ENCODE data around the gene TMIGD3.

TMIGD3 gene

DNA sequence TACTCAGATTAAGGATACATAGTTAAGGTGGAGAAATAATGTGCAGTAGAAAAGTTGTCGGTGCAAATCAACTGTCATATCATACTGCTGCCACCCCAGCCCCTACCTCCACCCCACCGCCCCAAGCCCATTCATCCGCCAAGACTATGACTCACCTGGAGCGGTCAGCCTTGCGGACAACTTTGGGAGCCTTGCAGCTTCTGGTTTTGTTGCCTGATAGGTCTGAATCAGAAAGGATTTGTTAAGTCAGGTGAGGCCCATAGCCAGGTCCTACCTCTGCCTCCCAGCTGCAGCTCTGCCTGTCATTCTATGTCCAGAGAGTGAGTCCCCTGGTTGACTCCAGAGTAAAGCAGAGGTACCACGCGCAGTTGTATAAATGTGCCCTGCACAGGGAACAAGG is 17.0 kb downstream of the TMIGD3 start:
- H3K4me3 ChIP-seq (ENCODE audit: low read depth, low read length) = no peak overlapping the region
- in situ Hi-C loops (cut with HindIII; ENCODE audit: low sequenced_read_pairs) = no loop called here
- DNase-seq (ENCODE audit: low read depth, low spot score) = no peak
- TF ChIP-seq, protein P1, sequence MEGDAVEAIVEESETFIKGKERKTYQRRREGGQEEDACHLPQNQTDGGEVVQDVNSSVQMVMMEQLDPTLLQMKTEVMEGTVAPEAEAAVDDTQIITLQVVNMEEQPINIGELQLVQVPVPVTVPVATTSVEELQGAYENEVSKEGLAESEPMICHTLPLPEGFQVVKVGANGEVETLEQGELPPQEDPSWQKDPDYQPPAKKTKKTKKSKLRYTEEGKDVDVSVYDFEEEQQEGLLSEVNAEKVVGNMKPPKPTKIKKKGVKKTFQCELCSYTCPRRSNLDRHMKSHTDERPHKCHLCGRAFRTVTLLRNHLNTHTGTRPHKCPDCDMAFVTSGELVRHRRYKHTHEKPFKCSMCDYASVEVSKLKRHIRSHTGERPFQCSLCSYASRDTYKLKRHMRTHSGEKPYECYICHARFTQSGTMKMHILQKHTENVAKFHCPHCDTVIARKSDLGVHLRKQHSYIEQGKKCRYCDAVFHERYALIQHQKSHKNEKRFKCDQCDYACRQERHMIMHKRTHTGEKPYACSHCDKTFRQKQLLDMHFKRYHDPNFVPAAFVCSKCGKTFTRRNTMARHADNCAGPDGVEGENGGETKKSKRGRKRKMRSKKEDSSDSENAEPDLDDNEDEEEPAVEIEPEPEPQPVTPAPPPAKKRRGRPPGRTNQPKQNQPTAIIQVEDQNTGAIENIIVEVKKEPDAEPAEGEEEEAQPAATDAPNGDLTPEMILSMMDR (IDR thresholded peaks at IDR 0.05; ENCODE audit: low read depth, low read length) = no peak

DNA sequence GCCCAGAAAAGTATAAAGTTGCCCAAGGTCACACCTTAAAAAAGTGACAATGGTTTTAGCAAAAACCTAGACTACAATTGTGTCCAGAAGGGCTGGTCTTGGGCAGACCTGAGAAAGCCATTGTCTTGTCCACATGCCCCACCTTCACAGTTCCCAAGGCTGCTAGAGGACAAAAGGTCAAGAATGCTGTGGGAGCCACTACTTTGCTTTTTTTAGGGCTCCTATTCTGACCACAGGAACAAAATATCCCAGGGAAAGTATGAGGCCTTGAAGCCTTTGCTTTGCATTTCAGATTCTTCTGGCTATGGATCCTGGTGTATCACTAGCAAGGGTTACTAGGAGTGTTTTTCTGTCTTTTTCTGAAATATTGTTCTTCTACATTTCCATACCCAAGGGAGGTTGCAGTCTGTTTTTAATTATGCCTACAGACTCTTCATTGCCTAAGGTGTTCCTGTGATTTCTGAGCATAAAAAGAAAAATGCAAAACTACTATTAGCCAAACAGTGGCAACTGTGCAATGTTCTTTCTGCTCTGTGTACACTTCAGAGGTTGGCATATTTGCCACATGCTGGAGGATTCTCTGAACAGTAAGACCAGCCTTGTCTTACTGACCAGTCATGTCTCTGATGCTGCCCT is 18.9 kb downstream of the TMIGD3 start:
- H3K4me3 ChIP-seq (ENCODE audit: low read depth, low read length) = no peak overlapping the region
- TF ChIP-seq, protein P1 (IDR thresholded peaks at IDR 0.05; ENCODE audit: low read depth, low read length) = no peak
- in situ Hi-C loops (cut with HindIII; ENCODE audit: low sequenced_read_pairs) = no loop called here
- no peak for DNase-seq (ENCODE audit: low read depth, low spot score)

DNA sequence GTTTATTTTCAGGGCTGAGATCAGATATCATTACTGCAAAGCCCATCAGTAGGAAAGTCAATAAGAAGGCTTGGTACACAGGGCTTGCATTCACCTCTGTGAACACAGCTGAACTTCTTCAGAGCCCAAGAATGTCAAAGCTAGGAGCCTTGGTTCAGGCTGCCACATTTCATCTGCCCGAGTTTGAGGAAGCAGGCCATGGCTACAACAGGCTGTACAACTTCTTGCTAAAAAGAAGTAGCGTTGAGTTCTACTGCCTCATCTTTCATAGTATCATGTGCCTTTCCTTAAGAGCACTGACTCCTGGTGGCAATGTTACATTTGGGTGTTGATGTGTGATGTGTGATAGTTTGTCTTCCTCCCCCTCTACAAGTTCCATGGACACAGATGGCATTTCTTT is 19.6 kb downstream of the TMIGD3 start:
- H3K4me3 ChIP-seq (ENCODE audit: low read depth, low read length) = no peak overlapping the region
- in situ Hi-C loops (cut with HindIII; ENCODE audit: low sequenced_read_pairs) = no loop called here
- TF ChIP-seq, protein P1 (IDR thresholded peaks at IDR 0.05; ENCODE audit: low read depth, low read length) = no peak
- DNase-seq (ENCODE audit: low read depth, low spot score) = no peak

DNA sequence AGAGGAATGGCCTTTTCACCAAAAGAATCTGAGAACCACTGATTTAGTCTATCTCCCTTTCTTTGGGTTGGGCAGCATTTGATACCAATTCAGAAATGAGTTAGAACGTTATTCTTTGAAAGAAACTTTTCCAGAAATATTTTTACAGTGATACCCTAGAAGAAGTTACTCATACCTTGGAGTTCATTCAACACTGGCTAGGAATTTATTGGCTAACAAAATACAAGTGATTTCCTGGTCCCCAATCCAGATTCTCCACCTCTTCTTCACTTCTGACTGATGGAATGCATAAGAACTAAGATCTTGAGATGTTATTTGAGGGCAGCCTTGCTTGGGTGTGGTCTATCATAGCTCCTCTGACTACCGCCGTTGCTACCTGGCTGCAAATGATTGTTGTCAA is 20.3 kb downstream of the TMIGD3 start:
- DNase-seq (ENCODE audit: low read depth, low spot score) = no peak
- TF ChIP-seq, protein P1 (IDR thresholded peaks at IDR 0.05; ENCODE audit: low read depth, low read length) = no peak
- H3K4me3 ChIP-seq (ENCODE audit: low read depth, low read length) = no peak overlapping the region
- in situ Hi-C loops (cut with HindIII; ENCODE audit: low sequenced_read_pairs) = no loop called here

DNA sequence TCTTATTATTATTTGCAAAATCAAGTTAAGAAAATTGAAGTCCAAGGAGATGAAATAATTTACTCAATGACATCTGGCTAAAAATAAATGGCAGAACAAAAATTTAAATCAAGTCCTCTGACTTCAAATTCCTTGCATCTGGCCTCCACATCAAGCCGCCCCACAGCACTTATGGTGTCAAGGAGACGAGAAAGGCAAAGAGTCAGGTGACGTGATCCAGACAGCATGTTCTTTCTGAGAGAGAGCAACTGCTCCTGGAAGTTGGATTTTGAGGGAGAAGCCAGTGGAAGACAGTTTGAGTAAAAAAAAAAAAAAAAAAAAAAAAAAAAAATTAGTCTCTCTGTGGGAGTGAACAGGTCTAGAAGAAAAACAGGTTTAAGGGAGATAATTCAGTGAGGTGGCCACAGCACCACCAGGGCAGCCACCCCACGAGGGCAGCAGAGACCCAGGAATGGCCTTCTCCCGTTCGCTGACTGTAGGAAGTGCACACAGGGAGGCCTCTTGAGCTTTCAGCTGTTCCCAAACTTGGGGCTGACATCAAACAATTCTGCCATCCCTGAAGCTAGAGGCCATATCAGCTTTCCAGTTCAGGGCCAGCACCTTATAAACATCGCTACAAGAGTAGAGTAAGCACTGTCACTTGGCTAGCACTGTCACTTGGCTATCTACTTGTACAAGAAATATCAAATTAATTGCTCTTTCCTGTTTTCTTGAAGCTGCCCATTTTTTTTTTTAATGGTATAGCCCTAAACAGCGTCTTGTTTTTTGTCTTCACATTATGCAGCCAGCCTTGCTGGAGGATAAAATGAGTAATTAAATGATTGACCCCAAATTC is 21.8 kb downstream of the TMIGD3 start:
- in situ Hi-C loops (cut with HindIII; ENCODE audit: low sequenced_read_pairs) = no loop called here
- TF ChIP-seq, protein P1 (IDR thresholded peaks at IDR 0.05; ENCODE audit: low read depth, low read length) = peak; percentile 72
- no peak overlapping the region for H3K4me3 ChIP-seq (ENCODE audit: low read depth, low read length)
- DNase-seq (ENCODE audit: low read depth, low spot score) = peak; percentile 46

DNA sequence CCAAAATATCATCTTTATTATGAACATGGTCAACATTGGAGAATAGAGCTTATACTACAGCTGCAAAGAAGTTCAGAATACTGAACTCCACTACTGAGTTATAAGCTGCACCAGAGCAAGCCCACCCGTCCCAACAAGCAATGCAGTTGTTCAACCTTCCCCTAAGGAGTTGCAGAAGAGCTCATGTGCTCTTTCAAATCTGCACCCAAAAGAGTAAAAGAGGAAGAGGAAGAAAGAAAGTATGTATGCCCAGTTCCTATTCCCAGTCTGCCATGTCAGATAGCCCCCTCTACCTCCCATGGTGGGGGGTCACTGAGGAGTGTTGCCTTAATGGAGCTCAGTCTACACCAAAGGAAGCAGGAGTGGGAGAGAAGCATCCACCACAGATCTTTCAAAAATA is 22.8 kb downstream of the TMIGD3 start:
- no peak for DNase-seq (ENCODE audit: low read depth, low spot score)
- H3K4me3 ChIP-seq (ENCODE audit: low read depth, low read length) = no peak overlapping the region
- TF ChIP-seq, protein P1 (IDR thresholded peaks at IDR 0.05; ENCODE audit: low read depth, low read length) = no peak
- in situ Hi-C loops (cut with HindIII; ENCODE audit: low sequenced_read_pairs) = no loop called here

All from astrocyte of the spinal cord (primary cell).